ENCODE measurements around the gene RPS6KA5.

- TF ChIP-seq CTCF (conservative IDR thresholded peaks at IDR 0.05 in 1 of 2, IDR thresholded peaks at IDR 0.05 in 1 of 2; ENCODE audit: low read depth in 1 of 2, low read length in 2 of 2) (no peak), EZH2 (IDR thresholded peaks at IDR 0.05; ENCODE audit: low read length, missing control alignments) (no peak)
Measured at GRCh38 chr14:90966493-90966892, 93.9 kb downstream of the RPS6KA5 start.
